Stimulated activated naive CD8-positive, alpha-beta T cell treated with anti-CD3 and anti-CD28 coated beads, Interleukin-15, Interleukin-2, amounts not matched to agents 100 U/mL and 50 U/mL, for 24 hours (primary cell): ENCODE results near the gene NUP50.
A peak's percentile ranks its signal among the peaks of the same experiment; 100 is the strongest.
"Not testable (repeated sequence)": the region's sequence is repeated elsewhere in the genome, so short reads cannot be mapped to it uniquely, and the experiment has no call there.

Experiments used
- ATAC-seq: fragments of 150-1000 bp; cut with Tn5 transposase; one replicate; pipeline ENCODE4 v1.10.0; 2021
- DNase-seq: peaks from one replicate; pipeline ENCODE4 v3.0.0; 2021

Gene NUP50

DNA sequence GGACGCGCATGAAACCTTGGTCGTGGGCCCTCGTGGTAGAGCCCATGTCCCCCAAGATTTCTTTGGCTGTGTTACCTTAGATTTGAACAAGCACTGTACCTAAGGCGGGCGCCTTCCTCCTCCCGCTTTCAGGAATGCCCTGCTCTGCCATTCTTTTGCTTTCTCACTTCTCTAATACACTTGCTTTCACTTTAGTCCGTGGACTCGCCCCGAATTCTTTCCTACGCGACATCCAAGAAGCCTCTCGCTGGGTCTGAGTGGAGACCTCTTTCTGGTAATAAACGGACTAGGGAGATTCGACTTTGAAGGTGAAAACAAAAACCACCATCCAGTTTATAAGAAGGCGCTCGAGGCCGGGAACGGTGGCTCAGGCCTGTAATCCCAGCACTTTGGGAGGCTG is 1.2 kb upstream of the NUP50 start:
- no peak for DNase-seq
- ATAC-seq = no peak

DNA sequence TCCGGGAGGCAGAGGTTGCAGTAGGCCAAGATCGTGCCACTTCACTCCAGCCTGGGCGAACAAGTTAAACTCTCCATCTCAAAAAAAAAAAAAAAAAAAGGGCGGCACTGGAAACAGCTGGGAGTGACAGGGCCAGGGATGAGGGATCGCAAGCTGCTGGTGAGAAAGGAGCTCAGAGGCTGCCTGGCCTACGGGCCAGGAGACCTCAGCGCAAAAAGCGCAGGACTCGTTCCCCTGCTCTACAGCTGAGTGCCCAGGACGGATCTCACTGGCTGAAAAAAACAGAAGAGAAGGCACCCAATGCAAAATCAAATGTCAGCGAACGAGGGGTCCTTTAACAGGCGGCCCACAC is 650 bp upstream of the NUP50 start:
- DNase-seq = no peak
- ATAC-seq = peak; percentile 16

DNA sequence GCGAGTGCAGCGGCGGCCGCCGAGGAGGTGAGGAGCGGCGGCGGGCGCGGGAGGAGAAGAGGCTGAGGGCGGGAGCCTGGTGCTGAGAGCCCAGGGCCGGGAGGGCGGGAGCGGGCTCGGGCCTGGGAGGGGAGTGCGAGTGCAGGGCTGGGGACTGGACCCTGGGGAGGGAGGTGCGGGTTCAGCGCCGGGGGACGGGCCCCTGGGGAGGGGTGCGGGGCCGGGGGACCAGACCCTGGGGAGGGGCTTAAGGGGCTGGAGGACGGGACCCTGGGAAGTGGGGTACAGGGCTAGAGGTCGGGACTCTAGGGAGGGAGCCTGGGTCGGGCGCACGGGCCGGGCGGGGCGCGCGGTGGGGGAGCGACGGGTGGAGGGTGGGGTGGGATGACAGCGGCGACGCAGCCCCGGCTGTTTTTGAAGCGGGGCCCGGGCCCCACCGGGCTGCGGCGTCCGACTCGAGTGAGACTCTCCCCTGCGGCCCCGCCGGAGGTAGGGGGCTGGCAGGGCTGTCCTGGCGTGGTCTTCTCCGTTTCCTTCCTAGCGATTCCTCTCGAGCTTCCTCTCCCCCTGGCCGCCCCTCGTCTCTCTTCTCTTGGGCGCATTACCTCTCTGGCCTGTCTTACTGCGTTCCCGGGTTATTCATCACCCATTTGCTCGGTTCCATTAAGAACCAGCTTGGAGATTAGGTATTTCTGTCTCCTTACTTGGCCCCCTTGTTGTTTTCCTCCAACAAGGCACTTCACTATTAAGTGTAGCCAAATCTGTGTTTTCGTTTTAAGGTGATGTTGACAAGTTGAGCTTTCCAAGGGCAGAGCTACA is 754 bp downstream of the NUP50 start:
- DNase-seq (peak; percentile 58), ATAC-seq (peak; percentile 34)

DNA sequence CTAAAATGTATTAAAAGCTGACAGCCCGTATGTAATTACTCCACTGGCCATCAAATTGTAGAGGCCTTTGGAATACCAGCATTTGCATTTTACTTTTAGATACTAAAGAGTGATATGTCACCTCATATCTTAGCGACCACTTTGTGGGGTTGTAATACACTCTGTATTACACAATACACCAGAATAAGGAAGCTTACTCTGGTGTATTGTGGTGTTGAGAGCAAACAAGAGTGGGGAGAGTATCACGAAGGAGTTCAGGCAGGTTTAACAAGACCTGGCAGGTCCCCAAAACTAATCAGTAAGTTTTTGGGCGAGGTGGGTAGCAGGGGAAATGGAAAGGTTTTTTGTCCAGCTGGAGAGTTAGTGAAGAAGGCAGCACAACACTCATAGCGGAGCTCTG is 3.2 kb downstream of the NUP50 start:
- no peak for DNase-seq
- ATAC-seq = no peak

DNA sequence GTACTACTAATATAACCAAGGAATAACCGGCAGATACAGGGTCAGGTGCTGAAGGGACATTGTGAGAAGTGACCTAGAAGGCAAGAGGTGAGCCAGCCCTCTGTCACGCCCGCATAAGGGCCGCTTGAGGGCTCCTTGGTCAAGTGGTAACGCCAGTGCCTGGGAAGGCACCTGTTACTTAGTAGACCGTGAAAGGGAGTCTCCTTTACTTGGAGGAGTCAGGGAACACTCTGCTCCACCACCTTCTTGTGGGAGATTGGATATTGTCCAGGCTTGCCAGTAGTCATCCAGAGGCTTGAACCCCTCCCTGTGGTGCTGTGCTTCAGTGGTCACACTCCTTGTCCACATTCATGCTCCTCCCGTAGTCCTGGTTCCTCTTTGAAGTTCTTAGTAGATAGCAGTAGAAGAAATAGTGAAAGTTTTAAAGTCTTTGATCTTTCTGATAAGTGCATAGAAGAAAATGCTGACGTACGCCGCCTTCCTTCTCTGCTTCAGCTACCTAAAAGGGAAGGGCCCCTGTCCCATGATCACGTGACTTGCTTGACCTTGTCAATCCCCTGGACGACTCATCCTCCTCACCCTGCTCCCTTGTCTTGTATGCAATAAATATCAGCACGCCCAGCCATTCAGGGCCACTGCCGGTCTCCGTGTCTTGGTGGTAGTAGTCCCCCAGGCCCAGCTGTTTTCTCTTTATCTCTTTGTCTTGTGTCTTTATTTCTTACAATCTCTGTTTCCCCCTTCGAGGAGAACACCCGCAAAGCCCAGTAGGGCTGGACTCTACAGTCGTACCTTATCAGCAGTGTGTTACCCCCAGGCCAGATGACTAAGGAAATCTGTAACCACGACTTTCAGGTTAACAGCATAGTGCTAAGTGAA is 6.1 kb downstream of the NUP50 start:
- ATAC-seq (peak; percentile 83), DNase-seq (no peak)

DNA sequence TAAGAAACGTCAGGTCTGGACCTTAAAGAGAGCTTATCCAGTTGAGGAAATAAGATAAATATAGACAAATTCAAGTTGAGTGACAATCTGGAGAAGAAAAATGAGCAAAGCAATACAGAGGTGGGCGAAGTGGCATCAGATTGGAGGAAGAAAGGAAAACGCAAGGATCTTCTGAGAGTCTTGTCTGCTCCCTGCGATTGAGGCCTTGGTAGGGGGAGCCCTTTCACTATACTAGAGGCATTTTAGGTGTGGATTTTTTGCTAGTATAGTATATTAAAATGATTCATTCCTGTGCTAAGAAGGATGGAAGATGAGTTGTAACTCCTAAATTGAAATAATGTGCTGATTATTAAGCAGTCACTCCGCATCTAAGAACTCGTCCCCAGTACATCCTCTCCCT is 8.1 kb downstream of the NUP50 start:
- DNase-seq (no peak), ATAC-seq (no peak)

DNA sequence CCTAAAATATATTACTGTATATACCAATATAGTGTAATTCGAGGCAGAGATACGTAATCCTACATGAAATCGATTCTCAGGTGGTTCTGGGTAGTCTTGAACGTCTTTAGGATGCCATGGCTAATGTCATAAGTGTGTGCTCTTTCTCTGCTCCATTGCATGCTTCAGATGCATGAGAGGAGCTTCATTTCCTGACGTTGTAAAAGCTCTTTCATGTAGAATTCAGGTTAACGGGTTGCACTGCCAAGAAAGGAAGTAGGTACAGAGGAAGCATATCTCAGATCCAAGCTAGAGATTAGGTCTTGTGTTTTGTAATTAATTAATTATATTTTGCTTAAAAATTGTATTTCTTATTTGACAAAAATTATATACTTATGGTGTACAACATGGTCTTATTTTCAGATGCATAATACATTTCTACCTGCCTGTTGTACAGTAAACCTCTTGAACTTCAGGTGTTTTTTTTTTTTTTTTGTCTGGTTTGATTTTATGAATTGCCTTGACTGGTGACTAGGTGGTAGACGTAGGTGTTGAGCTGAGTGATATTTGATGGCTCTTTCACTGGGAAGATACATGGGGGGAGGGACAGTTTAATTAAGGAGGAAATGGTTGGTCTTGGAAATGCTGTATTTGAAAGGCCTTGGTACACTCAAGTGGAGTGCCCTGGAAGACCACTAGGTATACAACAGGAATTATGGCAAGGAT is 9.3 kb downstream of the NUP50 start:
- ATAC-seq (no peak), DNase-seq (no peak)

DNA sequence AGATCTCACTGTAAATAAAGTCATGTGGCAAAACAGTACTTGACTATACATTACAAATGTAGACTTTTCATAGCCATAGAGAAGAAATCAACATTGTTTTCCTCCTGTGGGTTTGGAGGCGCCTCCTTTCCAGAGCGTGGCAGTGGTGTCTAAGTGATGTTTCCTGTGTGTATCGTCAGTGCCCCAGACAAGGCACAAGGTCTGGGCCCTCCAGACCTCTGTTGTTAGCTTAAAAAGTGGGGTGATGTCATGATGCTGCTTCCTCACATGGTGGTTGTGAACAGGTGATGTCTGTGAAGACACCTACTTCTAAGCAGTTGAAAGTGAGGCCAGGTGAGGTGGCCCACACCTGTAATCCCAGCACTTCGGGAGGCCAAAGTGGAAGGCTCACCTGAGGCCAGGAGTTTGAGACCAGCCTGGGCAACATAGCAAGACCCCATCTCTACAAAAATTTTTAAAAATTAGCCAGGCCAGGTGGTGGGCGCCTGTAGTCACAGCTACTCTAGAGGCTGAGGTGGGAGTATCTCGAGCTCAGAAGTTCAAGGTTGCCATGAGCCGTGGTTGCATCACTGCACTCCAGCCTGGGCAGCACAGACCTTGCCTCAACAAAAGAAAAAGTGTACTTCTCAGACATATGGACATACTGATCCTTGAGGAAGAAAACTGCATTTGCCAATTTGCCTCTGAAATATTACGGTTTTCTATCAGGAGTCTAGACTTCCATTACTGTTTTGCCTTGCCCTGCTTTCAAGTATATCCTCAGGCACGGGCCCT is 15.7 kb downstream of the NUP50 start:
- peak; percentile 59 for ATAC-seq
- DNase-seq = no peak

DNA sequence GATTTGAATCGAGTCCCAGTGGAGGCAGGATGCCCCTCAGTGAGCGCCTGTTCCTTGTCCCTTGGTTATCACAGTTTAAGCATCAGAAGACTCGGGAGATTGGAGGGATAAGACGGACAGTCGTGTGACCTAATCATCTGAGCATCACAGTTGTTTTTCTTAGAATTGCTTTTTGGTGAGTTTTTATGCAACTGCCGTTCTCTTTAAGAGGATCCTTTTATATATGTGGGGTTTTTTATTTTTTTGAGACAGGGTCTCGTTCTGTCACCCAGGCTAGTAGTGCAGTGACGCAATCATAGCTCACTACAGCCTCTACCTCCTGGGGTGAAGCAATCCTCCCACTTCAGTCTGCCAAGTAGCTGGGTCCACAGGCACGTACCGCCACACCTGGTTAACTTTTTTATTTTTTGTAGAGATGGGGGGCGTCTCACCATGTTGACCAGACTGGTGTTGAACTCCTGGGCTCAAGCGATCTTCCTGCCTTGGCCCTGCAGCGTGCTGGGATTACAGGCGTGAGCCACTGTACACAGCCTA is 16.5 kb downstream of the NUP50 start:
- no peak for ATAC-seq
- DNase-seq = no peak

DNA sequence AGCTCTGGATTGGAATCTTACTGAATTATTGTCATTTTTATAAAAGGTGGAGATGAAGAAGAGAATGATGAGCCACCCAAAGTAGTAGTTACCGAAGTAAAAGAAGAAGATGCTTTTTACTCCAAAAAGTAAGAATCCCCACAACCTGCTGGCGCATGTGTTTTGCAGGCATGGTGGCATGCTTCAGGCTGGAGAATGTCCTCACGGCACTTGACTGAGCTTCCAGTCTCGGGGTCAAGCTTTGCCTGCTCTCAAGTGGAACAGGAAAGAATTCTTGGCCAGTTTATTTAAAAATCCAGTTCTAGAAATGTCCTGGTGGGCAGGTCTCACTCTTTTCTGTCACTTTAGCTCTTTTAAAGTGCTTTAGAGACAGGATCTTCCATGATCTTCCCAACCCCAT is 17.5 kb downstream of the NUP50 start:
- no peak for ATAC-seq

DNA sequence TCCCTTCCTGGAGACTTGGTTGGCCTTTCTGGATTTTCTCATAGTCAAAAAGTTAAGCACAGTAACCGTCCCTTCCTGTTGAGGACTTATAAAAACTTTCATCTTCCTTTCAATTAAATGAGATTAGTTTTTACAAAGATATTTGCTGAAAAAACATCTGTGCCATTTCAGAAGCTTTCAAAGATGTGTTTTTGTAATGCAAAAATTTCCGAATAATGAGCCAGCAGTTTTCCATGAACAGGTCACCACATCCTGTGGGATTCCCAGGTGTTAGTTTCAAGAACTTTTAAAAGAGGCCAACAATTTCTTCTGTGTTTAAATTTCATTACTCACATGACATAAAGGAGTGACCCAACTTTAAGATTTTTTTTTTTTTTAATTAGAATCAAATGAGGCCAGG is 18.0 kb downstream of the NUP50 start:
- DNase-seq (no peak), ATAC-seq (no peak)

More for the DNA sequence above, 17.5 kb downstream of the NUP50 start:
- DNase-seq = no peak

DNA sequence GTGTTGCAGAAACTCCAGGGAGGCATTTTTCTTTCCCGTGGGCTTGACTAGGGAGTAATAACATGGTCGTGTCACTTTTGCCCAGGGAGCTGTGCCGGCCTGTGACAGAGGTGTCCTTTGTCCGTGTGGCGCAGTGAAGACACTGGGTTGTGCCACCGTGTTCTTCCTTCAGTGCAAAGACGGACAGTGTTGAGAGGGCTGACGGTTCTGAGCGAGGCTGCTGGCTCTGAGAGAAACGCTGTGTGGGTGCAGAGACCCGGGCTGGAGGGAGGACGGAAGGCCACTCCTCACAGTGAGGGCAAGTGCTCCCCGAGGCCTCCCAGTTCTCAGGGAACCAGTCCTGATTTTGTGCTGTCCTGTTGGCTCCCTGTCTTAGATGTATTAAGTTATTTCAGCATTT is 20.2 kb downstream of the NUP50 start:
- no peak for ATAC-seq
- no peak for DNase-seq

DNA sequence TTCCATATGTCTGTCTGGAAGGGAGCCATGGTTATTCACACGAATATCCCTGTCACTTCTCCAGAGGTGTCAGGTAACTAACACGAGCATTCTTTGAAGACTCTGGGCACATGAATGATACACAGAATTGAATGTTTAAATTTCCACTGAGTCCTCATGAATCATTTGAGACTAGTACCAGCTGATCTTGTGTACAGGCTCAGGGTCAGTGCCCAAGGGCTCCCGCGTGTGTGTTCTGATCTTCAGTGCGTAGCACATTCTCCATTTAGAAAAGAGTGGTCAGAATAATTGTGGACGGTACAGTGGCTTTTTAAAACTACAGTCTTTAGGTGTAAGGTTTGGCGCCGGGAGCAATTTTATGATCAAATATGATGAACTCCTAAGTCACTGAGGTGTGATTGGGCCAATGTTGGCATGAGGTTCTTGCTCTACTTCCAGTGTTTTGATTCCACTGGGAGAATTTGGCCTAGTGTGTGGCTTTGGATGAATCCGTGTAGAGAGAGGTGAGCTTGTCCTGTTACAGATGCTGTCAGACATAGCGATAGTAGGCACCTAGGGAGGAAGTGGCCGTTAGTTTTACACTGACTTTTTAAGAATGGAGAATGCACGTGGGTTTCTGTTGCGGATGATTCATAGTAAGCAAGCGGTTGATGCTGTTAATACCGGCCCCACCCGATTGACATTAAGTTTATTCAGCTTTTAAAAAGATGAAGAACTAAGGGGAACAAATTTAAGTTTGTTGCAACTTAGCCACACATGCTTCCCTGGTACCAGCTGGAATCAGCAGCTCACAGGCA is 22.2 kb downstream of the NUP50 start:
- DNase-seq (no peak), ATAC-seq (peak; percentile 59)

DNA sequence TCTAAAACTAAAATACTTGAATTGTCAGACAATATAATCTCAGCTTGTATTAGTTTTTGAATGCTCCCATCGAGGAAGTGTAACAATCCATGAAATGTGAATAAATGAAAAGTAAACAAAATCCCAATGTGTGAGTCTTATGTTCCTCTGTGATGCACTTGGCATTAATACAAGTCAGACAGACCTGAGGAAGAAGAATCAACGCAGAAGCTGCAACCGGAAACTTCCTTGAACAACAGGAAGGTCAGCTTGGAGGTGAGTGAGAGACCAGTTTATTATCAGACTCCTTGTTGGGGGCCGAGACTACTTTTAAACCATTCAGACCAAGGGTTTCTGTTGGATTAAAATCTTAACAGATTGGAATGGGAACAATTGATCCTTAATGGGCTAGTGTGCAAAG is 24.2 kb downstream of the NUP50 start:
- ATAC-seq (no peak), DNase-seq (no peak)

DNA sequence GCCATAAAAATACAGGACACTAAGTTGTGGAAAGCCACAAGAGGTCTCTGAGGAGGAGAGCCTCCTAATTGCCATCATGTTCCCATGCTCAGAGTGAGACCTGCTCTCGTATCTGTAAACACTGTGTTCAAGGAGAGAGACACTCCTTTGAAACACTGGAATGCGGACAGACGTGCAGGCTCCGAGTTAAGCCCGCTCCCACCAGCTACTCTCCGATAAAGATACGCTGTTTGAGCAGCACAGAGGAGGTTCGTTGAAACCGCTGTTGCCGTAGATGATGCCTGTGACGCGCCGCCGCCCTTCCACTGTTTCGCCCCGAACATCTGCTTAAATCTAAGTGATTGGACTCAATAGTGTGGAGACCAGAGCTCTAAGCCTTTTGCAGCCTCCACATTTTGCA is 25.1 kb downstream of the NUP50 start:
- no peak for ATAC-seq
- no peak for DNase-seq

DNA sequence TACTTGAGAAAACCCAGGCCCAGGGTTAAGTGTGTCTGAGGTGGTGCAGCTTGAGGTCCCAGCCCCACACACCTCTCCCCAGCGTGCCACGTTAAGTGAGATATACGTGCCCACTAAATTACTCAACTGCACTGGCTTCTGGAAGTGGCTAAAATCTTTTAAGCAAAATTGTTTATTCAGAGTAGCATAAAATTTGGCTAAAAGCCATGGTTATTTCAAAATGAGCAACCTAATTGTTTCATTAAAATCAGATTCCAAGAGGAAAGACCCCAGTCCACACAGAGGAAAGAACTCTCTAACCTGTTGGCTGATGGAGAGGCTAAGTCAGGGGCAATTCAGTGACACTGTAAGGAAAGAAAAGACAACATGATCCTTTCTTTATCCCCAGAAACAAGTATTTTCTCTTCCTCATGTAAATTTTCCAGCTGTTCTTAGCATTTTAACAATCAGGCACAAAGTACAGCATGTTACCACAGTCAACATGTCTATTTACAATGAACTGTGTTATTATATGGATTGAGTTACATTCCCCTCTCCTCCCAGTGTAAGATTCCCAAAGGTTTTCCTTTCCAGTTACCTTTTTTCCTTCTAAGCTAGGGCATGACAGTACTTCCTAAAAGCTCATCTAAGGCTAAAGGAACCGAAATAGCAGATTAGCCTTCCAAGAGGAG is 26.6 kb downstream of the NUP50 start:
- no peak for ATAC-seq

DNA sequence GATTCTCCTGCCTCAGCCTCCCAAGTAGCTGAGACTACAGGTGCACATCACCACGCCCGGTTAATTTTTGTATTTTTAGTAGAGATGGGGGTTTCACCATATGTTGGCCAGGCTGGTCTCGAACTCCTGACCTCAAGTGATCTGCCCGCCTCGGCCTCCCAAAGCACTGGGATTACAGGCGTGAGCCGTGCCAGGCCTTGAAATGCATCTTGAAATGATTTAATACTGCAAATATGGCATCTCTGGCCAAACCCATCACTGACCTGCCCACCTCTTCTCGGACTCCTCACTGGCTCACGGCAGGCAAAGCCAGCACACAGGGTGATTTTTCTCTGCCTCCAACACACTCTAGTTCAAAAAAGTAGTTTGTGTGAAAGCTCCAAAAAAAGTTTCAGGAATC is 28.0 kb downstream of the NUP50 start:
- ATAC-seq, DNase-seq: not testable (repeated sequence)

More for the DNA sequence above, 26.6 kb downstream of the NUP50 start:
- DNase-seq = no peak

DNA sequence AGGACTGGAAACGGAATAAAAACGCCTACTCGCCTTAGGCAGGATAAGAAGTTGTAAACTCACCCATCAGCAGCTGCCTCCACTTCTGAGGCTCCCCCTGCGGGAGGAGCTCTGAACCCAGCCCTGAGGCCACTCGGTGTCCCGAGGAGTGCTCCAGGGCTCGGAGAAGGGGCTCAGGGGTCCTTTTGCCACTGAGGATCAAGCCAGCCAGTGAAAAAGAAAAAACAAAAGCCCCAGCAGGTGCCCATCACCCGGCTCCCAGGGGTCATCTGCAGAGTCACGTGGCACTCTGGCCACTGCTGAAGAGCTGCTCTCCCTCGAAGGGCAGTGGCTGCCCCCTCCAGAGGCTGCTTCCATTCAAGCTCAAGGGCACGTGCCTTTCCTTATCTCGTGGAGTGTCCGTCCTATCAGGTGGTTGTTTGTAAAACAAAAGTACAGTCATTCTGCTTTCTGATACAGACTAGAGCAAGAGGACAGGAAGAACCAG is 29.0 kb downstream of the NUP50 start:
- no peak for DNase-seq
- ATAC-seq = no peak

DNA sequence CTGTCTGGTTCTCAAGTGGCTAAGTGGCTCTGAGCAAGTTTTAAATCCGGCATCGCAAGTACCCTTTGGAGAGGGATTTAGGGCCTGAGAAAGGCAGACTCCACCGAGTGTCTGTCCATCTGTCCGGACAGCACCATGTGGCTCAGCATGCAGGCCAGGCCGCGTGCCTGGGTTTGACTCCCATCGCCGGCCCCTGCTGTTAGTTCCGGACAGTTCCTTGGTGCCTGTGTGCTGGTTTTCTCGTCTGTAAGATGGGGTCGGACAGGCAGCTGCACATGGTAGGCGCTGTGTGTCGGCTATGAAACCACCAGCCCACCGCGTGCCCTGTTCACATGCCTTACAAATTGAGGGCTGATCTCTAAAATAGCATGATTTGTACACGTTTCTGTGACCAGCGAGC is 31.0 kb downstream of the NUP50 start:
- ATAC-seq = no peak

DNA sequence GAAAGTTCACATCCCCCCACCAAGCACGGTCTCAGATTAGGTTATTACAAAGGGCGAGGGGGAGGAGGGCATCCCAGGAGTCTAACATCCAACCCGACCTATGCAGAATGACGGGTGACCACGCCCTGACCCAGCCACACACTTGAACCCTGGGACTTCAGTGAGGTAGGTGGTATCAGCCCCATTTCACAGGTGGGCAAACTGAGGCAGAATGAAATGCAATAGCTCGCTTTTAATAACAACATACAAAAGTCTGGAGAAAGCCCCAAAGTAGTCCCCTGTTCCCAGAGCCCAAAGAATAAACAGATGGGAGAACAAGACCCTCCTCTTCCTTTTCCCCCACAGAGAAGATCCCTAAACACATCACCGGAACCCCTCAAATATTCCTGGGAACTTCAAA is 31.9 kb downstream of the NUP50 start:
- no peak for ATAC-seq
- no peak for DNase-seq

More for the DNA sequence above, 31.0 kb downstream of the NUP50 start:
- no peak for DNase-seq
